ENCODE measurements around the gene FGD3. TPM values are rescaled to one million over a fixed set of nuclear protein-coding genes. Genes with fewer than 3 reads are reported as not detected.

Gene FGD3
- polyA plus RNA-seq, 1 donor (not counting 4 experiments of a cell fraction or from before 2014, with no cell fraction given), result 0.21 TPM

- no peak for FAIRE-seq
- H3K36me3 ChIP-seq (ENCODE audit: control insufficient read depth in 2 of 2, extremely low read depth in 1 of 2, insufficient read depth in 2 of 2, low read length in 2 of 2), result no peaks in the 10 kb centered on the region
These were observed 55.4 kb downstream of the FGD3 start for GRCh38 chr9:93002700-93003099.

GRCh38 chr9:93003552-93004407 is 56.5 kb downstream of the FGD3 start:
- H2AFZ ChIP-seq (ENCODE audit: control insufficient read depth, low read length), result peak overlapping the region; percentile 48
- H3K27ac ChIP-seq (ENCODE audit: control insufficient read depth, insufficient read depth, low read length), result no peak overlapping the region
- H4K20me1 ChIP-seq (ENCODE audit: control insufficient read depth, extremely low read depth, insufficient read depth, low read length), result no peaks in the 10 kb centered on the region
- FAIRE-seq (peak; percentile 23), DNase-seq (ENCODE audit: low read depth, low spot score) (no peak)
- dilution Hi-C loops (cut with MboI; ENCODE audit: extremely low pct_ligation_motif_present, low sequenced_read_pairs), result no loop called here
- TF ChIP-seq EZH2 (IDR thresholded peaks at IDR 0.05; ENCODE audit: low read length), result no peak
- TF ChIP-seq CTCF (optimal IDR thresholded peaks at IDR 0.05 in 1 of 3, IDR thresholded peaks at IDR 0.05 in 1 of 3, conservative IDR thresholded peaks at IDR 0.05 in 1 of 3; ENCODE audit: extremely low read depth in 1 of 3, insufficient read depth in 2 of 3, low read length in 3 of 3), result peak; percentile 73 to 88 (median 73)
- H3K36me3 ChIP-seq (ENCODE audit: control insufficient read depth in 2 of 2, extremely low read depth in 1 of 2, insufficient read depth in 2 of 2, low read length in 2 of 2), result no peaks in the 10 kb centered on the region
- H3K4me3 ChIP-seq (ENCODE audit: control insufficient read depth in 2 of 3, extremely low read depth in 1 of 3, insufficient read depth in 2 of 3, low read depth in 1 of 3, low read length in 3 of 3), result no peak overlapping the region
- H3K9me3 ChIP-seq (ENCODE audit: control insufficient read depth, low read depth, low read length), result no peaks in the 10 kb centered on the region
- peak overlapping the region; percentile 12 for H3K4me2 ChIP-seq (ENCODE audit: control insufficient read depth, extremely low read depth, insufficient read depth, low read depth, low read length)
- peaks cover 9% of the 10 kb centered on the region for H3K27me3 ChIP-seq (ENCODE audit: control insufficient read depth, extremely low read depth, insufficient read depth, low read length)
- no peaks in the 10 kb centered on the region for H3K9me1 ChIP-seq (ENCODE audit: control insufficient read depth, extremely low read depth, insufficient read depth, low read length)
- H3K4me1 ChIP-seq (ENCODE audit: control insufficient read depth, extremely low read depth, insufficient read depth, low read length), result no peaks in the 10 kb centered on the region
- H3K9ac ChIP-seq (ENCODE audit: control insufficient read depth, extremely low read depth, insufficient read depth, low read length), result no peak overlapping the region
- H3K79me2 ChIP-seq (ENCODE audit: control insufficient read depth, insufficient read depth, low read length), result no peaks in the 10 kb centered on the region

More at GRCh38 chr9:93002700-93003099, 55.4 kb downstream of the FGD3 start:
- Histone ChIP-seq H3K4me2 (ENCODE audit: control insufficient read depth, extremely low read depth, insufficient read depth, low read depth, low read length) (no peak overlapping the region), H3K9ac (ENCODE audit: control insufficient read depth, extremely low read depth, insufficient read depth, low read length) (no peak overlapping the region), H3K4me1 (ENCODE audit: control insufficient read depth, extremely low read depth, insufficient read depth, low read length) (no peaks in the 10 kb centered on the region), H3K27me3 (ENCODE audit: control insufficient read depth, extremely low read depth, insufficient read depth, low read length) (peaks cover 9% of the 10 kb centered on the region), H2AFZ (ENCODE audit: control insufficient read depth, low read length) (no peak overlapping the region), H3K9me3 (ENCODE audit: control insufficient read depth, low read depth, low read length) (no peaks in the 10 kb centered on the region), H3K4me3 (ENCODE audit: control insufficient read depth in 2 of 3, extremely low read depth in 1 of 3, insufficient read depth in 2 of 3, low read depth in 1 of 3, low read length in 3 of 3) (no peak overlapping the region), H4K20me1 (ENCODE audit: control insufficient read depth, extremely low read depth, insufficient read depth, low read length) (no peaks in the 10 kb centered on the region), H3K27ac (ENCODE audit: control insufficient read depth, insufficient read depth, low read length) (no peak overlapping the region), H3K9me1 (ENCODE audit: control insufficient read depth, extremely low read depth, insufficient read depth, low read length) (no peaks in the 10 kb centered on the region), H3K79me2 (ENCODE audit: control insufficient read depth, insufficient read depth, low read length) (no peaks in the 10 kb centered on the region)
- no peak for DNase-seq (ENCODE audit: low read depth, low spot score)
- TF ChIP-seq CTCF (optimal IDR thresholded peaks at IDR 0.05 in 1 of 3, IDR thresholded peaks at IDR 0.05 in 1 of 3, conservative IDR thresholded peaks at IDR 0.05 in 1 of 3; ENCODE audit: extremely low read depth in 1 of 3, insufficient read depth in 2 of 3, low read length in 3 of 3) (no peak), EZH2 (IDR thresholded peaks at IDR 0.05; ENCODE audit: low read length) (no peak)
- dilution Hi-C loops (cut with MboI; ENCODE audit: extremely low pct_ligation_motif_present, low sequenced_read_pairs), result no loop called here

All from keratinocyte (primary cell).